22Rv1 (cell line): ENCODE data around the gene ACP3.

Experiments
- ZFX ChIP-seq: fragments of 450-650 bp; IDR thresholded peaks from 2 replicates; pipeline ENCODE4 v1.6.1; 2017; ENCODE audit warnings: antibody characterized with exemption, borderline replicate concordance
- TF ChIP-seq, protein P1 (sequence below): fragments of 450-650 bp; IDR thresholded peaks from 2 replicates; pipeline ENCODE4 v1.5.1; 2017; ENCODE audit warnings: mild to moderate bottlenecking

DNA sequence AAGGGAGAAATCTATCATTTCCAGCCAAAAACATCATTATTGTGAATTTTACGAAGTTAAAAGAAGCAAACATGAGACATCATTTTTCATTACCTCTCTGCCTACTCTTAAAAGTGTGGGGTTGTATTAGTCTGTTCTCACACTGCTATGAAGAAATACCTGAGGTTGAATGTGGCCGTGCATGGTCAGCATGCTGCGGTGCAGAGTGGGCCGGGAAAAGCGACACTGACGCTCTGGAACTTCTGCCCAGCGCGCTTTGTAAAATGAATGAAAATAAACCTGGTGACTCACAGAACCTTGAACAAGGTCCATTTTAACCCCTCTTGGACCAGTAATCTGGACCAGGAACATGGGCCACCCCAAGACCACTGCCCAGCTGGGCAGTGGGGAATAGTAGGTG, 69.1 kb downstream of the ACP3 start:
- TF ChIP-seq, protein P1, sequence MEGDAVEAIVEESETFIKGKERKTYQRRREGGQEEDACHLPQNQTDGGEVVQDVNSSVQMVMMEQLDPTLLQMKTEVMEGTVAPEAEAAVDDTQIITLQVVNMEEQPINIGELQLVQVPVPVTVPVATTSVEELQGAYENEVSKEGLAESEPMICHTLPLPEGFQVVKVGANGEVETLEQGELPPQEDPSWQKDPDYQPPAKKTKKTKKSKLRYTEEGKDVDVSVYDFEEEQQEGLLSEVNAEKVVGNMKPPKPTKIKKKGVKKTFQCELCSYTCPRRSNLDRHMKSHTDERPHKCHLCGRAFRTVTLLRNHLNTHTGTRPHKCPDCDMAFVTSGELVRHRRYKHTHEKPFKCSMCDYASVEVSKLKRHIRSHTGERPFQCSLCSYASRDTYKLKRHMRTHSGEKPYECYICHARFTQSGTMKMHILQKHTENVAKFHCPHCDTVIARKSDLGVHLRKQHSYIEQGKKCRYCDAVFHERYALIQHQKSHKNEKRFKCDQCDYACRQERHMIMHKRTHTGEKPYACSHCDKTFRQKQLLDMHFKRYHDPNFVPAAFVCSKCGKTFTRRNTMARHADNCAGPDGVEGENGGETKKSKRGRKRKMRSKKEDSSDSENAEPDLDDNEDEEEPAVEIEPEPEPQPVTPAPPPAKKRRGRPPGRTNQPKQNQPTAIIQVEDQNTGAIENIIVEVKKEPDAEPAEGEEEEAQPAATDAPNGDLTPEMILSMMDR, result no peak
- no peak for TF ChIP-seq ZFX
